PC-3 (cell line): ENCODE measurements around the gene RNF34.

ENCODE experiments used
- EZH2 ChIP-seq: fragments of 300-600 bp; sonication (generic); IDR thresholded peaks from one replicate; pipeline ENCODE4 v1.6.1; 2017; ENCODE audit warnings: antibody characterized with exemption, mild to moderate bottlenecking, low read length; ENCODE audit not compliant: unreplicated experiment
- EZH2phosphoT487 ChIP-seq: fragments of 300-600 bp; sonication (generic); IDR thresholded peaks from 2 replicates; pipeline ENCODE4 v1.6.1; 2018; ENCODE audit warnings: mild to moderate bottlenecking, antibody characterized with exemption, low read length, borderline replicate concordance
- TF ChIP-seq, protein P1 (sequence below): fragments of 300-600 bp; sonication (generic); conservative IDR thresholded peaks from 2 replicates; pipeline ENCODE4 v1.5.1; 2017; ENCODE audit warnings: antibody characterized with exemption, low read depth, mild to moderate bottlenecking, low read length

DNA sequence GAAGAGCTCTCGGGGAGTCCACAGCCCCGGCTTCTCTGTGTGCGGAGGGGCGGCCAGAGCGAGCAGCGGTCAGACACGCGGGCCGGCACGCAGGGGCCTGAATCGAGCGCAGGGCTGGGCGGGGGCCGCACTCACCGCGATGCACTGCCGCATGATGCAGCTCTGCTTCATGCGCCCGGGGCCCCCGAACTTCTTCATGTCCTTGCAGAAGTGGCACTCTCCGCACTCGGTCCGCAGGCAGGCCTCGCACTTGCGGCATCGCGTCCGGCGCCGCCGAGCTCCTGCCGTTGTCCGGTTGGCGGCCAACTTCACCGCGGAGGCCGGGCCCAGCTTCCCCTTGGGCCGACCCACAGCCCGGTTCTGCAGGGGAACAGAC lies 53.1 kb downstream of the RNF34 start:
- TF ChIP-seq, protein P1, sequence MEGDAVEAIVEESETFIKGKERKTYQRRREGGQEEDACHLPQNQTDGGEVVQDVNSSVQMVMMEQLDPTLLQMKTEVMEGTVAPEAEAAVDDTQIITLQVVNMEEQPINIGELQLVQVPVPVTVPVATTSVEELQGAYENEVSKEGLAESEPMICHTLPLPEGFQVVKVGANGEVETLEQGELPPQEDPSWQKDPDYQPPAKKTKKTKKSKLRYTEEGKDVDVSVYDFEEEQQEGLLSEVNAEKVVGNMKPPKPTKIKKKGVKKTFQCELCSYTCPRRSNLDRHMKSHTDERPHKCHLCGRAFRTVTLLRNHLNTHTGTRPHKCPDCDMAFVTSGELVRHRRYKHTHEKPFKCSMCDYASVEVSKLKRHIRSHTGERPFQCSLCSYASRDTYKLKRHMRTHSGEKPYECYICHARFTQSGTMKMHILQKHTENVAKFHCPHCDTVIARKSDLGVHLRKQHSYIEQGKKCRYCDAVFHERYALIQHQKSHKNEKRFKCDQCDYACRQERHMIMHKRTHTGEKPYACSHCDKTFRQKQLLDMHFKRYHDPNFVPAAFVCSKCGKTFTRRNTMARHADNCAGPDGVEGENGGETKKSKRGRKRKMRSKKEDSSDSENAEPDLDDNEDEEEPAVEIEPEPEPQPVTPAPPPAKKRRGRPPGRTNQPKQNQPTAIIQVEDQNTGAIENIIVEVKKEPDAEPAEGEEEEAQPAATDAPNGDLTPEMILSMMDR = no peak
- TF ChIP-seq EZH2phosphoT487 = no peak
- no peak for TF ChIP-seq EZH2
